Upper lobe of left lung (tissue), 4 donors: ENCODE measurements around the gene ADTRP.

Experiments used
- CTCF ChIP-seq, 6 experiments: fragments of 450-650 bp in 4 of 6; fragments of 200-600 bp in 2 of 6; sonication (generic) in 2 of 6; IDR thresholded peaks; one replicate each; pipeline ENCODE4 v1.5.1; 2016 to 2019; ENCODE audit warnings: antibody characterized with exemption in 6 of 6
- EP300 ChIP-seq, 4 donors: sonication (generic); formaldehyde crosslinking; IDR thresholded peaks; one replicate each; pipeline ENCODE4 v1.5.1; 2017; ENCODE audit warnings: antibody characterized with exemption in 4 of 4, control low read depth in 2 of 4
- POLR2A ChIP-seq, 4 donors: fragments of 450-650 bp; IDR thresholded peaks; one replicate each; pipeline ENCODE4 v1.5.1; 2016 to 2017; ENCODE audit warnings: antibody characterized with exemption in 4 of 4, mild to moderate bottlenecking in 2 of 4
- POLR2AphosphoS5 ChIP-seq, 2 donors: sonication (generic); formaldehyde crosslinking; IDR thresholded peaks; one replicate each; pipeline ENCODE4 v1.5.1; 2017; ENCODE audit warnings: antibody characterized with exemption in 2 of 2

- TF ChIP-seq CTCF (IDR thresholded peaks at IDR 0.05) (no peak), POLR2AphosphoS5 (IDR thresholded peaks at IDR 0.05) (no peak), POLR2A (IDR thresholded peaks at IDR 0.05) (no peak), EP300 (IDR thresholded peaks at IDR 0.05) (no peak)
These were observed 96.8 kb downstream of the ADTRP start for GRCh38 chr6:11681770-11682169.
